Upper lobe of left lung (tissue), 4 donors: ENCODE results near the gene NEDD4L.

Source experiments
- CTCF ChIP-seq, 6 experiments: fragments of 450-650 bp in 4 of 6; fragments of 200-600 bp in 2 of 6; sonication (generic) in 2 of 6; IDR thresholded peaks; one replicate each; pipeline ENCODE4 v1.5.1; 2016 to 2019; ENCODE audit warnings: antibody characterized with exemption in 6 of 6
- EP300 ChIP-seq, 4 donors: sonication (generic); formaldehyde crosslinking; IDR thresholded peaks; one replicate each; pipeline ENCODE4 v1.5.1; 2017; ENCODE audit warnings: antibody characterized with exemption in 4 of 4, control low read depth in 2 of 4
- POLR2A ChIP-seq, 4 donors: fragments of 450-650 bp; IDR thresholded peaks; one replicate each; pipeline ENCODE4 v1.5.1; 2016 to 2017; ENCODE audit warnings: antibody characterized with exemption in 4 of 4, mild to moderate bottlenecking in 2 of 4

GRCh38 chr18:57997820-57998219, 46.2 kb upstream of the NEDD4L start:
- TF ChIP-seq CTCF (IDR thresholded peaks at IDR 0.05), result no peak
- TF ChIP-seq EP300 (IDR thresholded peaks at IDR 0.05), result no peak
- TF ChIP-seq POLR2A (IDR thresholded peaks at IDR 0.05), result no peak
